Neural crest cell (in vitro differentiated cells): Measurements from ENCODE around the gene CNKSR3. TPM values are rescaled to one million over a fixed set of nuclear protein-coding genes. Genes with fewer than 3 reads are reported as not detected.
"Not testable (repeated sequence)": the region's sequence is repeated elsewhere in the genome, so short reads cannot be mapped to it uniquely, and the experiment has no call there.

Experiments
- DNase-seq: peaks from one replicate; pipeline ENCODE4 v3.0.0; 2021; ENCODE audit warnings: low read depth, mixed read lengths, low spot score
- H3K27ac Mint-ChIP-seq: one replicate; pipeline ENCODE4 v1.8.0; 2021; ENCODE audit warnings: mild to moderate bottlenecking, mixed read lengths; ENCODE audit not compliant: unreplicated experiment
- H3K27me3 Mint-ChIP-seq: 2 replicates; pipeline ENCODE4 v1.8.0; 2021; ENCODE audit warnings: low read depth, mild to moderate bottlenecking, mixed read lengths
- H3K36me3 Mint-ChIP-seq: 2 replicates; pipeline ENCODE4 v1.8.0; 2021; ENCODE audit warnings: low read depth, mild to moderate bottlenecking, mixed read lengths
- H3K4me1 Mint-ChIP-seq: 2 replicates; pipeline ENCODE4 v1.8.0; 2021; ENCODE audit warnings: mixed read lengths
- H3K4me3 Mint-ChIP-seq: one replicate; pipeline ENCODE4 v1.8.0; 2021; ENCODE audit warnings: mild to moderate bottlenecking, mixed read lengths
- H3K9me3 Mint-ChIP-seq: 2 replicates; pipeline ENCODE4 v1.8.0; 2021; ENCODE audit warnings: mixed read lengths
- total RNA-seq: library from RNA; stranded (reverse); gene quantifications from 2 replicates; pipeline ENCODE4 v1.2.1, GENCODE V29; 2021
- TF ChIP-seq, protein P1 (sequence below): fragments of 200-600 bp; sonication (generic); conservative IDR thresholded peaks from 2 replicates; pipeline ENCODE4 v1.5.0; 2021; ENCODE audit warnings: antibody characterized with exemption, mild to moderate bottlenecking

The CNKSR3 gene
- total RNA-seq, 1 donor from 2014 or later, result 11.7 TPM

- Mint-ChIP-seq H3K36me3 (no peaks in the 10 kb centered on the region), H3K4me3 (no peak overlapping the region)
These were observed 7.9 kb upstream of the CNKSR3 start for GRCh38 chr6:154518396-154518795.

GRCh38 chr6:154516276-154516675 lies 5.8 kb upstream of the CNKSR3 start:
- no peak overlapping the region for H3K4me3 Mint-ChIP-seq
- H3K4me1 Mint-ChIP-seq, result peaks cover 25% of the 10 kb centered on the region
- peaks cover 5% of the 10 kb centered on the region for H3K27me3 Mint-ChIP-seq
- TF ChIP-seq, protein P1, sequence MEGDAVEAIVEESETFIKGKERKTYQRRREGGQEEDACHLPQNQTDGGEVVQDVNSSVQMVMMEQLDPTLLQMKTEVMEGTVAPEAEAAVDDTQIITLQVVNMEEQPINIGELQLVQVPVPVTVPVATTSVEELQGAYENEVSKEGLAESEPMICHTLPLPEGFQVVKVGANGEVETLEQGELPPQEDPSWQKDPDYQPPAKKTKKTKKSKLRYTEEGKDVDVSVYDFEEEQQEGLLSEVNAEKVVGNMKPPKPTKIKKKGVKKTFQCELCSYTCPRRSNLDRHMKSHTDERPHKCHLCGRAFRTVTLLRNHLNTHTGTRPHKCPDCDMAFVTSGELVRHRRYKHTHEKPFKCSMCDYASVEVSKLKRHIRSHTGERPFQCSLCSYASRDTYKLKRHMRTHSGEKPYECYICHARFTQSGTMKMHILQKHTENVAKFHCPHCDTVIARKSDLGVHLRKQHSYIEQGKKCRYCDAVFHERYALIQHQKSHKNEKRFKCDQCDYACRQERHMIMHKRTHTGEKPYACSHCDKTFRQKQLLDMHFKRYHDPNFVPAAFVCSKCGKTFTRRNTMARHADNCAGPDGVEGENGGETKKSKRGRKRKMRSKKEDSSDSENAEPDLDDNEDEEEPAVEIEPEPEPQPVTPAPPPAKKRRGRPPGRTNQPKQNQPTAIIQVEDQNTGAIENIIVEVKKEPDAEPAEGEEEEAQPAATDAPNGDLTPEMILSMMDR, result no peak
- H3K9me3 Mint-ChIP-seq, result no peaks in the 10 kb centered on the region
- no peak for DNase-seq
- no peak overlapping the region for H3K27ac Mint-ChIP-seq
- no peaks in the 10 kb centered on the region for H3K36me3 Mint-ChIP-seq

More at GRCh38 chr6:154518396-154518795, 7.9 kb upstream of the CNKSR3 start:
- H3K27me3 Mint-ChIP-seq, result peaks cover 3% of the 10 kb centered on the region
- TF ChIP-seq, protein P1, result no peak
- no peaks in the 10 kb centered on the region for H3K9me3 Mint-ChIP-seq
- no peak for DNase-seq
- peaks cover 25% of the 10 kb centered on the region for H3K4me1 Mint-ChIP-seq
- H3K27ac Mint-ChIP-seq, result no peak overlapping the region

GRCh38 chr6:154515826-154516225 lies 5.3 kb upstream of the CNKSR3 start:
- H3K27ac Mint-ChIP-seq, result no peak overlapping the region
- H3K4me3 Mint-ChIP-seq, result no peak overlapping the region
- DNase-seq, result no peak
- H3K27me3 Mint-ChIP-seq, result peaks cover 5% of the 10 kb centered on the region
- H3K9me3 Mint-ChIP-seq, result no peaks in the 10 kb centered on the region
- TF ChIP-seq, protein P1, result no peak
- no peaks in the 10 kb centered on the region for H3K36me3 Mint-ChIP-seq
- H3K4me1 Mint-ChIP-seq, result peaks cover 27% of the 10 kb centered on the region

DNA sequence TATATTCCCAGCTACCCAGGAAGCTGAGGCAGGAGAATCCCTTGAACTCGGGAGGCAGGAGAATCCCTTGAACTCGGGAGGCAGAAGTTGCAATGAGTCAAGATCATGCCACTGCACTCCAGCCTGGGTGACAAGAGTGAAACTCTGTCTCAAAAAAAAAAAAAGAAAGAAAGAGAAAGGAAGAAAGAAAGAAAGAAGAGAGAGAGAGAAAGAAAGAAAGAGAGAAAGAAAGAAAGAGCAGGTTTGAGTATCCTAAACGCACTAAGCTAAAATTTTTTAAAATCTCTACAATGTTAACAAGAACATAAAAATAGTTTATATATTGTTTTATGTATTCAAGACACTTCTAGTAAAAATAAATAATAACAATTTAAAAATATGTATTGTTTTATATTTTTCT lies 4.6 kb upstream of the CNKSR3 start:
- not testable (repeated sequence) for H3K4me3 Mint-ChIP-seq, H3K27ac Mint-ChIP-seq, H3K9me3 Mint-ChIP-seq, H3K27me3 Mint-ChIP-seq, H3K36me3 Mint-ChIP-seq, DNase-seq
- peaks cover 24% of the 10 kb centered on the region for H3K4me1 Mint-ChIP-seq

DNA sequence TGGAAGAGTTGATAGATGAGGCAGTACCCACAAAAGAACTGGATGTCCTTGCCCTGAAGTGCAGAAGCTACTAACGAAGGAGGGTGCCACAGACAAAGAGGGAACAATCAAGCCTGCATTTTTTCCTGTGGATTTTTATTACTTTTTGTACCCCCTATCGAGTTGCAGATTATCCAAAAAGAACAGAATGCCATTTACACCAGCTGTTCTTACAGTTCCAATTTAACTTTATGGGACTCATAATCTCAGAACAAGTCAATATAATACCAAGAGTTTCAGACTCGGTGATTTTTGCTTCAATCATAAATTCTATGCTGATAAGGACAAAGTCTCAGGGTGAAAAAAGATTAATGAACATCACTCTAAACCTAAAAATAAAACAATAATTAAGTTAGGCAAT lies 4.0 kb upstream of the CNKSR3 start:
- peaks cover 18% of the 10 kb centered on the region for H3K4me1 Mint-ChIP-seq
- TF ChIP-seq, protein P1, result no peak
- no peak for DNase-seq
- H3K36me3 Mint-ChIP-seq, result no peaks in the 10 kb centered on the region
- H3K27ac Mint-ChIP-seq, result no peak overlapping the region
- H3K4me3 Mint-ChIP-seq, result no peak overlapping the region
- H3K27me3 Mint-ChIP-seq, result peaks cover 5% of the 10 kb centered on the region
- no peaks in the 10 kb centered on the region for H3K9me3 Mint-ChIP-seq

DNA sequence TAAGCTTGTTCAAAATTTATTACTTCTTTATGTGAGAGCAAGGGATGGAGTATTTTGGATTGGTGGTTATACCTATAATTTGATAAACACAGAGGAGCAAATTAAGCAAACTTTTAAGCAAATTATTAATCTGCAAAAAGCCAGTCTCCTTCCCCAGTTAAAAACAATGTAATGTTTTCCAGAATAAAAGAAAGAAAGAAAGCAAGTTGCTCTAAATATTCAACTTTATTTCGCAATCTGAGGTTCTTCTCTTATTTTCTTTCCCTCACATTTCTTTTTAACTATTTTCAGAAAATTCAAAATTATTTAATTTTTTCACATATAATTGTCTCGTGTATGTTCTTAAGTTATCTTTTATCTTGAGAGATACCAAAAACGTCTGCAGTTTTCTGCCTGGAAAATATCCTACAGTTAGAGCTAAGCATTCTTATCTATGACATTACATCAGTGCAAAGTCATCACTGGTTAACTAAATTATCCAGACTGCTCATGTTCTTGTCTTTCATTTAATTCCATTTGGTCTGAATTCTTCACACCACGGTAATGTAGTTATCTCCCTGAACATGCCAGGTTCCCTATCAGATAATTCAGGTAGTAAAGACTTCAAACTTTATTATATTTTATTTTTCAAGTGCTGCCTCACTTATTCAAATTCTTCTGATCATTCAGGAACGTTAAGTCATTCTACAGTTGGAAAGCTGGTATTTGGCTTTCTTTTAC lies 3.3 kb upstream of the CNKSR3 start:
- no peaks in the 10 kb centered on the region for H3K9me3 Mint-ChIP-seq
- H3K4me3 Mint-ChIP-seq, result no peak overlapping the region
- H3K36me3 Mint-ChIP-seq, result no peaks in the 10 kb centered on the region
- peaks cover 19% of the 10 kb centered on the region for H3K4me1 Mint-ChIP-seq
- H3K27me3 Mint-ChIP-seq, result peaks cover 5% of the 10 kb centered on the region
- TF ChIP-seq, protein P1, result no peak
- no peak overlapping the region for H3K27ac Mint-ChIP-seq
- no peak for DNase-seq
